Lung (tissue), 12 donors: Measurements from ENCODE around the gene RNF2. TPM values are rescaled to one million over a fixed set of nuclear protein-coding genes. Genes with fewer than 3 reads are reported as not detected.

Experiments
- ATAC-seq: fragments of 200-7000 bp; cut with Tn5 transposase; one replicate; pipeline ENCODE4 v1.9.1; 2020; ENCODE audit warnings: moderate number of reproducible peaks; ENCODE audit not compliant: insufficient read depth, low FRiP score
- DNase-seq, 3 donors: peaks; one replicate each; pipeline ENCODE4 v3.0.0-alpha.2; 2013 to 2017
- H3K27ac ChIP-seq, 2 donors: one replicate each; pipeline ENCODE4 v1.5.1; 2013; ENCODE audit warnings: mild to moderate bottlenecking in 2 of 2, moderate library complexity in 2 of 2, control low read depth in 1 of 2, inconsistent platforms in 1 of 2, low read depth in 1 of 2, low read length in 1 of 2
- H3K27me3 ChIP-seq, 3 donors: one replicate each; pipeline ENCODE4 v1.5.1; 2013; ENCODE audit warnings: low read length in 2 of 3; ENCODE audit not compliant: control insufficient read depth in 3 of 3, insufficient read depth in 3 of 3
- H3K36me3 ChIP-seq, 4 donors: one replicate each; pipeline ENCODE4 v1.5.1; 2013; ENCODE audit warnings: low read length in 4 of 4, mild to moderate bottlenecking in 1 of 4, moderate library complexity in 1 of 4; ENCODE audit not compliant: control insufficient read depth in 4 of 4, insufficient read depth in 4 of 4
- H3K4me1 ChIP-seq, 5 donors: one replicate each; pipeline ENCODE4 v1.5.1; 2013; ENCODE audit warnings: low read length in 5 of 5, mild to moderate bottlenecking in 2 of 5, moderate library complexity in 1 of 5; ENCODE audit not compliant: control insufficient read depth in 5 of 5, insufficient read depth in 5 of 5
- H3K4me3 ChIP-seq: one replicate; pipeline ENCODE4 v1.5.1; 2013; ENCODE audit warnings: mild to moderate bottlenecking, control low read depth, moderate library complexity
- H3K9ac ChIP-seq, 2 donors: one replicate each; pipeline ENCODE4 v1.5.1; 2013; ENCODE audit warnings: low read length in 2 of 2, control low read depth in 1 of 2; ENCODE audit not compliant: insufficient read depth in 1 of 2
- H3K9me3 ChIP-seq, 4 donors: one replicate each; pipeline ENCODE4 v1.5.1; 2013; ENCODE audit warnings: low read length in 3 of 4, mild to moderate bottlenecking in 1 of 4, moderate library complexity in 1 of 4; ENCODE audit not compliant: control insufficient read depth in 4 of 4, insufficient read depth in 3 of 4
- CTCF ChIP-seq: IDR thresholded peaks from 2 replicates; pipeline ENCODE4 v1.5.1; 2012; ENCODE audit warnings: mild to moderate bottlenecking; ENCODE audit errors: control extremely low read depth, extremely low read depth
- WGBS, 2 donors: extraction: QIAGEN DNeasy Blood & Tissue Kit; methylation state at CpG; one replicate each; pipeline ENCODE4 v1.1.7; 2013; 5-methylcytosine and 5-hydroxymethylcytosine counted together
- polyA plus RNA-seq, 2 donors: library from polyadenylated mRNA; stranded (reverse); fragments of 200-250 nt; gene quantifications; one replicate each; pipeline ENCODE4 v1.2.1, GENCODE V29; 2013
- total RNA-seq, 2 donors: library from RNA; depleted of rRNA in 1 of 2; stranded (reverse); fragments of >200 nt in 1 of 2; gene quantifications; one replicate each; pipeline ENCODE4 v1.2.1, GENCODE V29; 2014 to 2021
- donor health status: control.
- donor health status: control.
- donor health status: Bipolar disorder and iron deficiency.
- donor health status: healthy.
- donor health status: DM: yes; HTN: yes; CAD: no.

The RNF2 gene
- total and polyA plus RNA-seq, 4 donors = 4.7 to 31.5 (median 12.2) TPM

- no peak overlapping the region for H3K9ac ChIP-seq
- 26 to 73% methylated on average over 1 of the region's 1 CpG for WGBS, 2 donors
- no peak for DNase-seq
- no peak overlapping the region for H3K27ac ChIP-seq
- no peak for TF ChIP-seq CTCF
- H3K4me1 ChIP-seq = peaks cover 0 to 3% (median 0%) of the 10 kb centered on the region in 5 donors
- no peaks in the 10 kb centered on the region for H3K27me3 ChIP-seq
- H3K36me3 ChIP-seq = no peaks in the 10 kb centered on the region
- H3K9me3 ChIP-seq = no peaks in the 10 kb centered on the region
- ATAC-seq = no peak
- no peak overlapping the region for H3K4me3 ChIP-seq
These were observed 3.6 kb upstream of the RNF2 start for GRCh38 chr1:185041742-185042141.

- no peak overlapping the region for H3K9ac ChIP-seq
- TF ChIP-seq CTCF = no peak
- no peaks in the 10 kb centered on the region for H3K9me3 ChIP-seq
- no peak overlapping the region for H3K4me3 ChIP-seq
- WGBS, 2 donors = 85 to 90% methylated on average over 6 of the region's 6 CpGs
- no peak for DNase-seq
- peaks cover 0 to 13% (median 9%) of the 10 kb centered on the region in 5 donors for H3K4me1 ChIP-seq
- H3K27ac ChIP-seq = no peak overlapping the region
- no peaks in the 10 kb centered on the region for H3K36me3 ChIP-seq
- ATAC-seq = no peak
- H3K27me3 ChIP-seq = no peaks in the 10 kb centered on the region
These were observed 2.6 kb upstream of the RNF2 start for GRCh38 chr1:185042737-185043136.

- WGBS, 2 donors = 80 to 85% methylated on average over 8 of the region's 8 CpGs
- no peak for TF ChIP-seq CTCF
- Histone ChIP-seq H3K9ac (no peak overlapping the region), H3K4me3 (no peak overlapping the region), H3K9me3 (no peaks in the 10 kb centered on the region), H3K27ac (peak overlapping the region in 1 of 2 donors; percentile 88), H3K4me1 (peaks cover 0 to 19% (median 11%) of the 10 kb centered on the region in 5 donors), H3K27me3 (no peaks in the 10 kb centered on the region), H3K36me3 (no peaks in the 10 kb centered on the region)
- DNase-seq (peak in 2 of 3 donors; percentile 32 to 34), ATAC-seq (no peak)
These were observed 971 bp upstream of the RNF2 start for GRCh38 chr1:185044387-185044786.
